ENCODE data around the gene UNC79.
"Not testable (repeated sequence)": the region's sequence is repeated elsewhere in the genome, so short reads cannot be mapped to it uniquely, and the experiment has no call there.

Gene UNC79

GRCh38 chr14:93496856-93497741, 66.4 kb downstream of the UNC79 start:
- DNase-seq: no peak

- DNase-seq: no peak
Observed at GRCh38 chr14:93510056-93510455, 79.3 kb downstream of the UNC79 start.

GRCh38 chr14:93511001-93511400, 80.3 kb downstream of the UNC79 start:
- DNase-seq: no peak

- no peak for DNase-seq
Observed at GRCh38 chr14:93520053-93520607, 89.4 kb downstream of the UNC79 start.

- no peak for DNase-seq
Observed at GRCh38 chr14:93522221-93522620, 91.5 kb downstream of the UNC79 start.

GRCh38 chr14:93525216-93525615, 94.5 kb downstream of the UNC79 start:
- DNase-seq: not testable (repeated sequence)

- no peak for DNase-seq
Observed at GRCh38 chr14:93525696-93526451, 95.1 kb downstream of the UNC79 start.

GRCh38 chr14:93527203-93527607, 96.5 kb downstream of the UNC79 start:
- DNase-seq: no peak

- no peak for DNase-seq
Observed at GRCh38 chr14:93528884-93529558, 98.3 kb downstream of the UNC79 start.

- no peak for DNase-seq
Observed at GRCh38 chr14:93531644-93532043, 100.9 kb downstream of the UNC79 start.

GRCh38 chr14:93532541-93532940, 101.8 kb downstream of the UNC79 start:
- DNase-seq: no peak

GRCh38 chr14:93533437-93533836, 102.7 kb downstream of the UNC79 start:
- no peak for DNase-seq

GRCh38 chr14:93533842-93534241, 103.1 kb downstream of the UNC79 start:
- DNase-seq: no peak

GRCh38 chr14:93535537-93535936, 104.8 kb downstream of the UNC79 start:
- no peak for DNase-seq

- DNase-seq: no peak
Observed at GRCh38 chr14:93536945-93537344, 106.2 kb downstream of the UNC79 start.

- DNase-seq: no peak
Observed at GRCh38 chr14:93537951-93538350, 107.2 kb downstream of the UNC79 start.

- DNase-seq: no peak
Observed at GRCh38 chr14:93538413-93538812, 107.7 kb downstream of the UNC79 start.

- DNase-seq: no peak
Observed at GRCh38 chr14:93540235-93540634, 109.5 kb downstream of the UNC79 start.

GRCh38 chr14:93543766-93544165, 113.0 kb downstream of the UNC79 start:
- DNase-seq: no peak

- DNase-seq: no peak
Observed at GRCh38 chr14:93544212-93544611, 113.5 kb downstream of the UNC79 start.

- DNase-seq: no peak
Observed at GRCh38 chr14:93546642-93547041, 115.9 kb downstream of the UNC79 start.

- DNase-seq: no peak
Observed at GRCh38 chr14:93548102-93548843, 117.5 kb downstream of the UNC79 start.

All from activated CD4-positive, alpha-beta T cell treated with anti-CD3 and anti-CD28 coated beads, Interleukin-10, Interleukin-2, amounts not matched to agents 100 ng/mL and 50 ng/mL, durations not matched to agents 16 hours and 8 hours (primary cell).